ENCODE results near the gene TMEM271. TPM values are rescaled to one million over a fixed set of nuclear protein-coding genes. Genes with fewer than 3 reads are reported as not detected.

Gene TMEM271
- total RNA-seq, 1 donor from 2014 or later = not detected

GRCh38 chr4:530017-530781, 45.9 kb downstream of the TMEM271 start:
- H3K36me3 ChIP-seq = peaks cover 96% of the 10 kb centered on the region
- no peak for DNase-seq

DNA sequence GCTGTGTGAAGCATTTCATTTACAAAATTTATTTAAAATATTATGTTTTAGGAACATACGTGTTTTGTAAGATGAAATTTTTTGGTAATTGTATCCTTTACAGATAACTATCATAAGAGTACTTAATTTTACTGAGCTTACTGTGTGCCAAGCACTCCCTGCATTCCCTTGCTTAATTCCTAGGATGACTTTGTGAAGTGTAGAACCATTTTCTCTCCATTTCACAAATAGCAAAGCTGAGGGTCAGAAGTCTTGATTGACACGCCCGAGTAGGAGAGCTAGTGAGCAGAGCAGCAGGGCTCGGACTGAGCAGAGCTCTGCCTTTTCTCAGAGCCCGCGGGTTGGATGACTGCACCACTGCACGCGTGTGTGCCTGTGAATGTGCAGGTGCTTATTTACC, 46.5 kb downstream of the TMEM271 start:
- Histone ChIP-seq H3K36me3 (peaks cover 96% of the 10 kb centered on the region), H3K27me3 (ENCODE audit: low read depth) (no peaks in the 10 kb centered on the region)
- TF ChIP-seq CTCF (IDR thresholded peaks at IDR 0.05; ENCODE audit: borderline replicate concordance) = no peak

More at GRCh38 chr4:530017-530781, 45.9 kb downstream of the TMEM271 start:
- Histone ChIP-seq H3K4me1 (no peaks in the 10 kb centered on the region), H3K27me3 (ENCODE audit: low read depth) (no peaks in the 10 kb centered on the region), H3K9me3 (replicated peaks) (no peaks in the 10 kb centered on the region), H3K27ac (replicated peaks) (no peak overlapping the region), H3K4me3 (no peak overlapping the region)
- intact Hi-C loops (cut with micrococcal nuclease) = no loop called here
- no peak for TF ChIP-seq CTCF (IDR thresholded peaks at IDR 0.05; ENCODE audit: borderline replicate concordance)

DNA sequence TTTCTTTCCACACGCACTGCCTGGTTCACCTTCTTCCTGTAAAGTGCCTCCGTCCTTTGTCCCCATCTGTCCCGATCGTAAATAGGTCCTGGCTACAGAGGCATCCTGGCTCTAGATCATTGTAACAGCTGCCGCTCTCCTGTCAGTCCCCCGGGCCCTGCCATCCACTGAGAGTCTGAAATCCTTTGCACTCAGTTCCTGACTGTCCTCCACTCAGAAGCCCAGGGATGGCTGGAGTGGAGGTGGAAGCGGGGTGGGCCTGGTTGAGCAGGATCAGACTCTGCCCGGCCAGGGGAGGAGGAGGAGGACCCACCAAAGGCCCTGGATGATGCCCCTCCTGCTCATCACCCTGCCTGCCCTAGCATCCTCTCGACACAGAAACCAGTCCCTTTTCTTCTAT, 47.3 kb downstream of the TMEM271 start:
- Histone ChIP-seq H3K9me3 (replicated peaks) (no peaks in the 10 kb centered on the region), H3K36me3 (peaks cover 96% of the 10 kb centered on the region), H3K4me1 (no peaks in the 10 kb centered on the region), H3K27me3 (ENCODE audit: low read depth) (no peaks in the 10 kb centered on the region), H3K4me3 (no peak overlapping the region), H3K27ac (replicated peaks) (no peak overlapping the region)
- DNase-seq = no peak
- intact Hi-C loops (cut with micrococcal nuclease) = no loop called here
- TF ChIP-seq CTCF (IDR thresholded peaks at IDR 0.05; ENCODE audit: borderline replicate concordance) = no peak

More for the DNA sequence above, 46.5 kb downstream of the TMEM271 start:
- DNase-seq = no peak
- H3K27ac ChIP-seq (replicated peaks) = no peak overlapping the region
- no peak overlapping the region for H3K4me3 ChIP-seq
- no peaks in the 10 kb centered on the region for H3K9me3 ChIP-seq (replicated peaks)
- intact Hi-C loops (cut with micrococcal nuclease) = no loop called here
- no peaks in the 10 kb centered on the region for H3K4me1 ChIP-seq

- H3K27ac ChIP-seq (replicated peaks) = no peak overlapping the region
- H3K27me3 ChIP-seq (ENCODE audit: low read depth) = no peaks in the 10 kb centered on the region
- no peaks in the 10 kb centered on the region for H3K4me1 ChIP-seq
- DNase-seq = no peak
- no peak for TF ChIP-seq CTCF (IDR thresholded peaks at IDR 0.05; ENCODE audit: borderline replicate concordance)
- H3K36me3 ChIP-seq = peaks cover 96% of the 10 kb centered on the region
- no peak overlapping the region for H3K4me3 ChIP-seq
- intact Hi-C loops (cut with micrococcal nuclease) = no loop called here
- H3K9me3 ChIP-seq (replicated peaks) = no peaks in the 10 kb centered on the region
Measured at GRCh38 chr4:528296-528695, 47.8 kb downstream of the TMEM271 start.

GRCh38 chr4:526971-527460, 49.1 kb downstream of the TMEM271 start:
- no peak for TF ChIP-seq CTCF (IDR thresholded peaks at IDR 0.05; ENCODE audit: borderline replicate concordance)
- Histone ChIP-seq H3K9me3 (replicated peaks) (no peaks in the 10 kb centered on the region), H3K36me3 (peaks cover 96% of the 10 kb centered on the region), H3K4me1 (no peaks in the 10 kb centered on the region), H3K27me3 (ENCODE audit: low read depth) (no peaks in the 10 kb centered on the region), H3K4me3 (no peak overlapping the region), H3K27ac (replicated peaks) (no peak overlapping the region)
- intact Hi-C loops (cut with micrococcal nuclease) = no loop called here
- no peak for DNase-seq

Data from left ventricle myocardium inferior (tissue), 1 donor.